ENCODE measurements around the gene PRICKLE4.
A peak's percentile ranks its signal among the peaks of the same experiment; 100 is the strongest.

Gene PRICKLE4

GRCh38 chr6:41774841-41775240, 5.7 kb upstream of the PRICKLE4 start:
- no peak for DNase-seq

GRCh38 chr6:41775293-41775882, 5.2 kb upstream of the PRICKLE4 start:
- no peak for DNase-seq

DNA sequence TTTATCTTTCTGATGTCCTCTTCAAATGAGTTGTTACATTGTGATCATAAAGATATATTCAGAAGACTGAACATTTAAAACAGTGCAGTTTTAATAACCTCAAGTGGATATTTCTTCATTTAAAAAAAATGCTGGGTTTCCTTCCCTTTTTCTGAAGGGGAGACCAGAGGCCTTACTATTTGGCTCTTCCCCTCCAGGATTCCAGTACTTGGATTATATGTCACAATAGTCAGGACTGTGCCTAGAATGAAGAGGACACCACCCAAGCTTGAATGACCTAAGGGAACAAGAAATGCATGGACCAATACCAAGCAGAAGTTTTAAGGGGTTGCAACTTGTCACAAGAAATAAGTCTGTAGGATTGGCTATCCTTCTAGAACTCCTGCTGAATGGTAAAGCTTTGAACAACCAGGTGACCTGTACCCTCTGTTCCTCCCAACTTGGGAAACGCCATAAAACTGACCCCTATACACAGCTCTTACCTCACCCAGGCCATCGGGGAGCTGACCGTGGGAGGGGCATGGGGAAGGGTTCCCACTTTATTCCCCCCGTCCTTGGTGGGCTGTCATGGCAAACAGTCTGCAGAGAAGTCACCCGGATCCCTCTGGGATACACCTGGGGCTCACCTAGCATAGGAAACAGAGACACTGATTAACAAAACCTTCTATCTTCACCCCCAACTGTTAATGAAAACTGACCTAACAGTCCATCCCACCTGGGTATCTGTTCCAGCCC, 2.9 kb upstream of the PRICKLE4 start:
- peak; percentile 54 for DNase-seq

- no peak for DNase-seq
These were observed 1.7 kb upstream of the PRICKLE4 start for GRCh38 chr6:41778895-41779294.

DNA sequence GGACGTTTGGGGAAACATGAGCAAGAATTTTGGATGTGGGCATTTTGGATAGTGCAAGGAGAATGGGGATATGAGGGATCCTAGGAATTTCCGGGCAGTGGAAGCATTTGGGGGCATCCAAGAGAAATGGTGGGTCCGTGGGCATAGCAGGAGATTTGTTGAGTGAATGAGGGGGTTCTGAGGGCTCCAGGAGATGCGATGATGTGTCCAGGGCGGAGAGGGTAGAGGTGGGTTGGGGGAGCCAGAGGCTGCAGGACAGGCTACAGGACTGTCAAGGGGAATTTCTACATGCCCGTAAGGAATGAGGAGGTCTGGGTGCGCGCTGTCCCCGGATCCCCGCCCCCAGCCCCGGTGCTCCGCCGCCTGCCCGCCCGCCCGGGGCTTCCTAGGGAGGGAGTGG, 1.2 kb upstream of the PRICKLE4 start:
- no peak for DNase-seq

DNA sequence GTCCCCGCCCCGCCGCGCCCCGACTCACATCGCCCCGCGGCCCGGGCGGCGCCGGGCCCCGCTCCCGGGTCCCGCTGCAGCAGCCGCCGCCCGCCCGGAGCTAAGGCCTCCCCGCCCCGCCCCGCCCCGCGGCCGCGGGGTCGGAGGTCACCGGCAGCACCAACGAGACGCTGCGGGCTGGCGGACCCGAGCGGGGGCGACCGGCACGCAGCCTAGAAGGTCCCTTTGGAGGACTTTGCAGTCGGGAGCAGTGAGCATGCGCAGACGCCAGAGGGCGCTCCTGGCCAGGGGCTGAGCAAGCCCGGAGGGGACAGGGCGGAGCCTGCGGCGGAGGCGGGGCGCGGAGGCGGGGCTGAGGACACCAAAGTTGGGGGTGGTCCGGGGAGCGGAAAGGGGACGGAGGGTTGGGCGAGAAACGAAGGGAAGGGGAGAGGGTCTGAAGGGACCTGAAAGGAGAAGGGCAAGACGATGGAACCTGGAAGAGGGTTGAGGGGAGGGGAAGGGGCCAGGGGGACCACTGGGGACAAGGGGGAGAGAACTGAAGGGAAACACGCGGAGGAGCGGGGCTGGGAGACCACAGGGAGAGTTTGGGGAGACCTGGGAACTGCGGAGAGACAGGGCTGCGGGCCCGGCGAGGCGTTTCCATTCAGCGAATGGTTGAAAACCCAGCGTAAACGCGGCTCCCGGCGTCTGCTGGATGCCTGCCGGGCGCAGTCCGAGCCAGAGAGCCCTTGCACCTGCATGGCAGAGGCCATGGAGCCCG, 613 bp upstream of the PRICKLE4 start, which contains the start of gene FRS3:
Gene FRS3, minus strand, starts transcription at position 113 of the 763 bp plus-strand sequence. CDS start 2,913 bp downstream, outside the sequence.
- DNase-seq: peak; percentile 99

- DNase-seq: no peak
These were observed 766 bp downstream of the PRICKLE4 start for GRCh38 chr6:41781366-41781730.

DNA sequence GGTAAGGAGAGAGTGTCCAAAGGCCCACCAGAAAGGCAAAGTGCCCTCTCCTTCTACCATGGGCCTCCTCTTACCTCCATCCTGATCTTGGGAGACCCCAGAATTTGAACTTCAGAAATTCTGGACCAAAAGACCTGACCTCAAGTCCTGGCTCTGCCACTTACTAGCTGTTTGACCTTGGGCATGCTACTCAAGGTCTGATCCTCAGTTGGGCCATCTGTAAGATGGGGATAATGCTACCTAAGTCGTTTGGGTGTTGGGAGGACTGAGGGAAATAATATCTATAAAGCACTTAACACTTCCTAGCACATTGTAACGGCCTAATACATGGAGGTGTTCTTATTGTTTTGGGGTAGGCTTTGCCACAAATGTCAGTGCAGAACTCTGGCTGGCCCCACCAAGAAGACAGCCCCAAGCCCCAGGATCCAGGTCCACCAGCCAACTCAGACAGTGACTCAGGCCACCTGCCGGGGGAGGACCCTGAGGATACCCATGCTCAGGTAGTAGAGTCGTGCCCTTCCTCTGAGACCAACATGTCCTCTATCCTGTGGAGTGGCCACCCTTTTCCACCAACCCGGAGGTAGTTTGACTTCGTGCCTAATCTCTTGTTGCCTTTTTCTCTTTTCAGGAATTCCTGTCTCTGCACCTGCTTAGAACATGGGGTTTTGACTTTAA, 2.7 kb downstream of the PRICKLE4 start:
- no peak for DNase-seq

DNA sequence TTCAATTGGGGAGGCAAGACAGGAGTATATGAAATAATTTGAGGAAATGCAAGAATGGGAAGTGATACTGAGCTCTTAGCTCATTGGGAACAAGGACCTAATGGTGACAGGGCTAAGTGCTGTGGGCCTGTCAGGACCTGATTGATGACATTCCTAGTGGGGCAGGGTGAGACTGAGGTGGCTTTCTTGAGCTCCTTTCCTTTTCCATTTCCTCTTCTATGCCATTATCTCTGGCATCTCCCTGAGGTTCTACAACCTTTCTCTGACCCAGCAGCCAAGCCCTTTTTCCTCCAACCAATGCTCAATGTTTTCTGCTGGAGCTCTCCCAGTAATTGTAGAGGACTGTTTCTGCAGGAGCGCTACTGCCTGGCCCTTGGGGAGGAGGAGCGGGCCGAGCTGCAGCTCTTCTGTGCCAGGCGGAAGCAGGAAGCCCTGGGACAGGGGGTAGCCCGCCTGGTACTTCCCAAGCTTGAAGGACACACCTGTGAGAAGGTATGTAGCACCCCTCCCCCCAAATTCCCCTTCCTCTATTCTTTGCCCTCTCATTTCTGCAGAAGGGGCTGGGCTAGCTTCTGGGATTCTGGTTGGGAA, 4.1 kb downstream of the PRICKLE4 start:
- DNase-seq: peak; percentile 80

- no peak for DNase-seq
These were observed 4.7 kb downstream of the PRICKLE4 start for GRCh38 chr6:41785254-41785653.

- no peak for DNase-seq
These were observed 5.3 kb downstream of the PRICKLE4 start for GRCh38 chr6:41785689-41786450.

DNA sequence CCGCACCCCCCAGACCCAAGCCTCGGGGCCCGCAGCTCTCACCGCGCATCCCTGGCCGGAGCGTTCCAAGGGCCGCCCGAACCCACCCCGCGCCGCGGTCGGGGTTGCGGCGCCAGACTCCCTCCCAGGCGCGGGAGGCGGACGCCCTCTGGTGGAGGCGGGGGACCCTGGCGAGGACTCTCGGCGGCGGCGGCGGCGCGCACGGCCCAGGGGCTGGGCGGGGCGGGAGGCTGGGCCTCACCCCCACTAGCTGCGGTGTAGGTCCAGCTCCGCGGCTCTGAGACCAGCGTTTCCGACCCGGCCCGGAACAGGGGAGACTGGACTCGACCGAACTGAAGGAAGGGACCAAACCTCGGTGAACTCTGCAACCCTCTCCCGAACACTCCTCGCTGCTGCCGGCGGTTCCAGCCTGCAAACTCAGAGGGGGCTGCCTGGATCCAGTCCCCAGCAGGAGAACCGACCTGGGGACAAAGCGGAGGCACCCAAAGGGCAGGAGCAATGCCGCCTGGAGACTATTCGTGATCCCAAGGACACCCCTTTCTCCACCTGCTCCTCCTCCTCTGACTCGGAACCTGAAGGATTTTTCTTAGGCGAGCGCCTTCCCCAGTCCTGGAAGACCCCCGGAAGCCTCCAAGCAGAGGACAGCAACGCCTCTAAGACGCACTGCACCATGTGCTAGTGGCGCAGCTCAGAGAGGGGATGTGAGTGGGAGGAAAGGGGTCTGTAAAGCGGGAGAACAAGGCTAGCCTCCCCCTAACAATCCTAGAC, 6.1 kb downstream of the PRICKLE4 start:
- peak; percentile 93 for DNase-seq

- peak; percentile 97 for DNase-seq
These were observed 6.8 kb downstream of the PRICKLE4 start, which contains the start of gene TOMM6 for GRCh38 chr6:41787219-41787917. Gene TOMM6, plus strand, starts transcription at chr6:41787694. Its CDS starts 4 bp downstream, at chr6:41787698.

DNA sequence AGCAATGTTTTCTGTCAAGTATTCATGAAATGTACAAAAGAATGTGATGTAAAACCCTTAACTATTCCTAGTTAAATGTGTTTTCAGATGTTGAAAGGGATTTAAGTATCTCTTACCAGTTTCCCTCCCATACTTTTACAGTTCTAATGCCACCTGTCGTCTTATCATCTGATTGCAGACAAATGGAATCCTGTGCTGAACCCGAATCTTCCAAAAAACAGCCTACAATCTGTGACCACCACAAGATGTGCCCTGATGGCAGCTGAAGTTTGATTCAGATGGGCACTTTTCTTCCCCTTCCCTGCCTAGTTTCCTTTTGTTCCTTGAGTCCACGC, 8.8 kb downstream of the PRICKLE4 start:
- no peak for DNase-seq

DNA sequence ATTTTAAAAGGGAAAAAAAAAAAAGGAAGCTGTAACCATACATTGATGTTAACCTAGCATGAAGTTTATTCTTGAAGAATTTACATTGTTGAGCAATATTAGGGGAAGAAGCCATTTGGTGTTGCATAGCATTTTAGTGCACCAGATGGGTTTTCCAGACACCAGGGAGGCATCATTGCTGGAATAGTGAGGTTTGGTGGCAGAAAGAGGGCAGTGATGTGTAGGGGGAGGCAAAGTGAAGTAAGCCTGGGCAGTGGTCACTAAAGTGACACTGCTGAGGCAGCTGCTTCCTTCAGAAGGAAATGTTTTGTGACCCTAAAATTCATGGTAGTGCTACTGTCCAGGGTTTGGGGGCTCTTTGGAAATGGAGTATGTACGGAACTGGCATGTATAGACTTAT, 9.5 kb downstream of the PRICKLE4 start:
- peak; percentile 52 for DNase-seq

DNA sequence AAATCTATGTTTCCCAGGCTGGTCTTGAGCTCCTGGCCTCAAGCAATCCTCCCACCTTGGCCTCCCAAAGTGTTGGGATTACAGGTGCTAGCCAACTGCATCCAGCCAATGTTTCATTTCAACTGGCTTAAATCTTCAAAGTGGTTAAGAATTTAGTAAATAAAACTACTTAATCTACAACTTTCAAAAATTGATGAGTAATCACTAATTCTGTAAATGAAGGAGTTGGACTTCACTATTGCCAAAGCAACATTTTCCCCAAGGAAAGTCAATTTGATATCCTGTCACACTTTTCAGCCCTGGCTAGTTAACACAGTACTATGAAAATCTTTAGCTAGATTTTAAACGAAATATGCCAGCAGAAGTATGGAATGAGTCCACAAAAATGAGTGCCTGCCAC, 10.7 kb downstream of the PRICKLE4 start:
- no peak for DNase-seq

- no peak for DNase-seq
These were observed 11.4 kb downstream of the PRICKLE4 start for GRCh38 chr6:41791984-41792383.

DNA sequence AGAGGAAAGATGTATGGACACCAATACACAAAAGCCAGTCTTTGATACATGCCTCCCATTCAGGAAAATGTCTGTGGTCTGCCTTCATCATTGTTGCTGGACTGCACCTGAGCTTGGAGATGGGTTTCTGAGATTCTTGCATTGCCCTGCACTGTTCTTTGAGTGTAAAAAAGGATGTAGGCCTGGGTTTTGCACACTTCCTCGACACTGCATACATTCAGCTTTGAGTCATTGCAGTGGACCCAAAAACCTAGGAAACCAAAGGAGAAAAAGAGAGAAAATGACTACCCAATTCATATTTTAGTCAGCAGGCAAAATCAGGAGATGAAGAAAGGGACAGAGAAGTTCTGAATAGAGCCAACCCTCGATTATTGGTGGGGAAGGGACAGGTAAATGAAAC, 15.9 kb downstream of the PRICKLE4 start:
- no peak for DNase-seq

DNA sequence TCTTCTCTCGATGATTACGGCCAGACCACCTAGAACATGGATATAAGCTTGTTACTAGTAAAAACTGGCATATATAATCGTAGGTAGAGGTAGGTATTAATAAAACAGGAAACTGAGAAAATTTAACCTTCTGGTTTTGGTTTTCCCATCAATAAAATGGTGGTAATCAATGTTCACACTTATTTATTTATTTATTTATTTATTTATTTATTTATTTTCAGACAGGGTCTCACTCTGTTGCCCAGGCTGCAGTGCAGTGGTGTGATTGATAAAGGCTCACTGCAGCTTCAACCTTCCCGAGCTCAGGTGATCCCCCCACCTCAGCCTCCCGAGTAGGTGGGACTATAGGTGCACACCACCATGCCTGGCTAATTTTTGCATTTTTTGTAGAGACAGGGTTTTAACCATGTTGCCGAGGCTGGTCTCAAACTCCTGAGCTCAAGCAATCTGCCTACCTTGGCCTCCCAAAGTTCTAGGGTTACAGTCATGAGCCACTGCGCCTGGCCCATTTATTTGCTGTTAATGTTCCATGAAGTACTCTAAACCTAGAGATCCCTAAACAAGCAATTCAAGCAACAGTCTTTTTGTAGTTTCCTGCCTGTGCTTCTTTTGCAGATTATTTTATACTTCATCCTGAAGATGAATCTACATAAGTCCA, 18.4 kb downstream of the PRICKLE4 start:
- no peak for DNase-seq

DNA sequence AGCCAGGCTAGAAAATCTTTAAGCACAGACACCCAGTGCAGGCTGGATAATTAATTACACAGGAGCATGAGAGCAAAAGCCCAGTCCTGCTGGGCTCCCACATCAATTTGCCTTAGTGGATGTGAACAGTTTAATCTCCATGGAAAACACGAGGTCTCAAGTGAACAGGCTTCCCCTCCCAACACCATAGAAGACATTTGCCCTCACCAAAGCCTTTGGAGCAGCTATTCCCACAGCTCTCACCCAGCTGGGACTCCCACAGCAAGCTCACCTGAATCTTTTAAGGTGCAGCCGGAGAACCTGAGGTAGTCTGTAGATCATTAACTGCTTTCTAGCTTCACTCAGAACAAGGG, 19.0 kb downstream of the PRICKLE4 start:
- no peak for DNase-seq

Data from suppressor macrophage treated with lipopolysaccharide for 4 hours (primary cell).